Suppressor macrophage (primary cell): ENCODE data around the gene NPDC1.

Source experiments
- DNase-seq, 4 experiments: peaks; one replicate each; pipeline ENCODE4 v3.0.0-alpha.2; 2020 to 2022

Gene NPDC1

DNA sequence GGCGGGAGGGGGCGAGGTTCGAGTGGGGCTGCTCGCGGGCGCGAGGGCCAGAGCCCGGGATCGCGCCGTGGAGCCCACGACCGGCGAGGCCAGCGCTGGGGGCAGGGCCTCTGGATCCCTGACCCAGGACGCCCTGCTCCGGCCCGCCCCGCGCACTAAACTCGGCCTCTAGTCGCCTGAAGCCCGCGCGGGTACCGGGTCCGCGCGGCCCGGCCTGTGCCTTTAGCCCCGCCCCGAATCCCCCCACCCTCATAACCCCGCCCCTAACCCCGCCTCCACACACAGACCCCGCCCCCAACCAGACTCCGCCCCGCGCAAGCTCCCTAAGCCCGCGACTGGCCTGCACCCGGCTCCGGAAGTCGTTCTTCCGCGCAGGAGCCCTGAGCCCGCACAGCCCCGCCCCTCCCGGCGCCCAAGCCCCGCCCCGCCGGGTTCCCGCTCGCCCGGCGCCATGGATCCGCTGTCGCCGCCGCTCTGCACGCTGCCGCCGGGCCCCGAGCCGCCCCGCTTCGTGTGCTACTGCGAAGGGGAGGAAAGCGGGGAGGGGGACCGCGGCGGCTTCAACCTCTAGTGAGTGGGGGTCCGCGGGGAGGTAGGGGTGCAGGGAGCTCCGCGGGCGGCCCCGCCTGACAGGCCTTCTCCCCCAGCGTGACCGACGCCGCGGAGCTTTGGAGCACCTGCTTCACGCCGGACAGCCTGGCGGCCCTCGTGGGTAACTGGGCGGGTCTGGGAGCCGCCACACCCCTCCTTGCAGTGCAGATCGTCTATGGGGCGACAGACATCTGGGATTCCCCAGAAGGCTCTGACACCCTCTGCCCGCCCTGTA lies 53.8 kb downstream of the NPDC1 start, which contains the start of gene PAXX:
Gene PAXX, plus strand, starts transcription at position 430 of the 826 bp plus-strand sequence. Its CDS starts 22 bp downstream, at position 452.
- peak; percentile 94 to 98 (median 96) for DNase-seq

DNA sequence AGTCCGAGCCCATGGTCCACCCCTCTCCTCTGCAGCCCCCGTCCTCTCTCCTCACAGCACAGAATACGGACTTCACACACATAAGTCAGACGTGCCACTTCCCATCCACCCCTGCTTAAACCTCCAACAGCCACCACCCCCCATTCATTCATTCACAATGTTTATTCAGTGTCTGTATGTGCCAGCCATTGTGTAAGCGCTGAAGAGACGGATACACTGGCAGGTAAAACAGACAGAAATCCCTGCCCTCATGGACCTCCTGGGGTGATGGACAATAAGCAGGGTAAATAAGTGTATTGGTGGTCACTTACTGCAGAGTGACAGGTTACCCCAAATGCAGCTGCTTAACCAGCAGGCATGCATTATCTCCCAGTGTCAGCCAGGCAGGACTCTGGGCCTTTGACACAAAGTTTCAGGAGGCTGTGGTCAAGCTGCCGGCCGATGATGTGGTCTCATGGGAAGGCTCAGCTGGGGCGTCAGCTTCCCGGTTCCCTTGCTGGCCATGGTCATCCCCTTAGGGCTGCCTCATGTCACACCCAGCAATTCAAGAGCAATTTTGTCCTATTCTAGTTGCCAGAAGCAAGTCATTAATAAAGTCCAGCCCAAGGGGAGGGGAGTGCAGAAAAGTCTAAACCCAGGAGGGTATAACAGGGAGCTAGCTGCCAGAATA lies 55.6 kb downstream of the NPDC1 start:
- no peak for DNase-seq
